Neural cell (in vitro differentiated cells): Measurements from ENCODE around the gene ALKBH3.

Experiments used
- CTCF ChIP-seq: fragments of 450-650 bp; IDR thresholded peaks from 2 replicates; pipeline ENCODE4 v1.5.1; 2014; ENCODE audit warnings: antibody characterized with exemption, mild to moderate bottlenecking, moderate library complexity; ENCODE audit not compliant: poor library complexity, severe bottlenecking
- EZH2 ChIP-seq: fragments of 200-600, 300-800 bp; shearing (Covaris generic), sonication (generic); IDR thresholded peaks from 2 replicates; pipeline ENCODE4 v1.6.1; 2014; ENCODE audit warnings: antibody characterized with exemption, low read length, borderline replicate concordance, mild to moderate bottlenecking; ENCODE audit not compliant: insufficient read depth, poor library complexity, severe bottlenecking
- POLR2AphosphoS5 ChIP-seq: IDR thresholded peaks from 2 replicates; pipeline ENCODE4 v1.6.1; 2012
- RAD21 ChIP-seq: fragments of 450-650 bp; conservative IDR thresholded peaks from 2 replicates; pipeline ENCODE4 v1.6.1; 2014; ENCODE audit warnings: antibody characterized with exemption, mild to moderate bottlenecking, moderate library complexity
- TAF1 ChIP-seq: IDR thresholded peaks from 2 replicates; pipeline ENCODE4 v1.6.1; 2012; ENCODE audit warnings: low read depth
- TF ChIP-seq, protein P1 (sequence below): IDR thresholded peaks from 2 replicates; pipeline ENCODE4 v1.6.1; 2012; ENCODE audit warnings: borderline replicate concordance

DNA sequence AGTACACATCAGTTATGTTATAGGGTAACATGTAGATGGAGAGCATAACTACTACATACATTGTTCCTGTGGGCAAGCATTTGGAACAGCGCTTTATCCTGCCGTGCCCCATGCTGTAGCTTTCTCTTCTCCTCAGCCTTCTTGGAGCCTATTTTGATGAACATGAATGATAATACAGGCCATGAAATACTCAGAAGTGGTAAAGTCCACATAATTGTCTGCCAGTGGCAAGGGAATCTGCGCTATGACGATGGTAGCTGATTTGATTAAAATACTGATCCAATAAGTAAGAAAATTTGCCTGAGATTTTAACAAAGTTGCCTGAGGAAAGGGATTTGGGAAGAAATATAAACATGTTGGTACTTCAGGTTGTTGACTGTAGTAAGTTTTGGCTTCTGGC, 23.3 kb downstream of the ALKBH3 start:
- TF ChIP-seq CTCF: no peak
- TF ChIP-seq EZH2: no peak
- no peak for TF ChIP-seq POLR2AphosphoS5
- TF ChIP-seq, protein P1, sequence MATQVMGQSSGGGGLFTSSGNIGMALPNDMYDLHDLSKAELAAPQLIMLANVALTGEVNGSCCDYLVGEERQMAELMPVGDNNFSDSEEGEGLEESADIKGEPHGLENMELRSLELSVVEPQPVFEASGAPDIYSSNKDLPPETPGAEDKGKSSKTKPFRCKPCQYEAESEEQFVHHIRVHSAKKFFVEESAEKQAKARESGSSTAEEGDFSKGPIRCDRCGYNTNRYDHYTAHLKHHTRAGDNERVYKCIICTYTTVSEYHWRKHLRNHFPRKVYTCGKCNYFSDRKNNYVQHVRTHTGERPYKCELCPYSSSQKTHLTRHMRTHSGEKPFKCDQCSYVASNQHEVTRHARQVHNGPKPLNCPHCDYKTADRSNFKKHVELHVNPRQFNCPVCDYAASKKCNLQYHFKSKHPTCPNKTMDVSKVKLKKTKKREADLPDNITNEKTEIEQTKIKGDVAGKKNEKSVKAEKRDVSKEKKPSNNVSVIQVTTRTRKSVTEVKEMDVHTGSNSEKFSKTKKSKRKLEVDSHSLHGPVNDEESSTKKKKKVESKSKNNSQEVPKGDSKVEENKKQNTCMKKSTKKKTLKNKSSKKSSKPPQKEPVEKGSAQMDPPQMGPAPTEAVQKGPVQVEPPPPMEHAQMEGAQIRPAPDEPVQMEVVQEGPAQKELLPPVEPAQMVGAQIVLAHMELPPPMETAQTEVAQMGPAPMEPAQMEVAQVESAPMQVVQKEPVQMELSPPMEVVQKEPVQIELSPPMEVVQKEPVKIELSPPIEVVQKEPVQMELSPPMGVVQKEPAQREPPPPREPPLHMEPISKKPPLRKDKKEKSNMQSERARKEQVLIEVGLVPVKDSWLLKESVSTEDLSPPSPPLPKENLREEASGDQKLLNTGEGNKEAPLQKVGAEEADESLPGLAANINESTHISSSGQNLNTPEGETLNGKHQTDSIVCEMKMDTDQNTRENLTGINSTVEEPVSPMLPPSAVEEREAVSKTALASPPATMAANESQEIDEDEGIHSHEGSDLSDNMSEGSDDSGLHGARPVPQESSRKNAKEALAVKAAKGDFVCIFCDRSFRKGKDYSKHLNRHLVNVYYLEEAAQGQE: no peak
- no peak for TF ChIP-seq TAF1
- no peak for TF ChIP-seq RAD21
